MCF 10A (cell line): ENCODE results near the gene SLC17A1. TPM values are rescaled to one million over a fixed set of nuclear protein-coding genes. Genes with fewer than 3 reads are reported as not detected.

Experiments used
- BruUV-seq: library from RNA; stranded (reverse); fragments of 400-500 nt; replicated peaks from 2 replicates; lab custom pipeline; 2021; lab: Mats Ljungman, UMichigan
- CTCF ChIA-PET: fragments of 300-600 bp; sonication (Branson Sonifier 250); formaldehyde crosslinking; extraction: SDS; loops from one replicate; lab custom pipeline; 2021; ENCODE audit warnings: antibody characterized with exemption, inconsistent platforms; lab: Yijun Ruan, JAX
- POLR2A ChIA-PET: fragments of 300-600, 350-650 bp; sonication (Branson Sonifier 250); formaldehyde crosslinking; extraction: SDS; loops from one replicate; lab custom pipeline; 2020; ENCODE audit warnings: antibody characterized with exemption, inconsistent platforms; lab: Yijun Ruan, JAX
- DNase-seq: peaks from one replicate; pipeline ENCODE4 v3.0.0-alpha.2; 2018; ENCODE audit not compliant: unreplicated experiment
- H3K27ac Mint-ChIP-seq: one replicate; pipeline ENCODE4 v1.8.0; 2022; ENCODE audit warnings: mild to moderate bottlenecking, low read depth, mixed read lengths; ENCODE audit not compliant: unreplicated experiment
- H3K27me3 Mint-ChIP-seq: one replicate; pipeline ENCODE4 v1.8.0; 2022; ENCODE audit warnings: mixed read lengths; ENCODE audit not compliant: insufficient read depth, unreplicated experiment
- H3K36me3 Mint-ChIP-seq: one replicate; pipeline ENCODE4 v1.8.0; 2022; ENCODE audit warnings: mild to moderate bottlenecking, moderate library complexity, mixed read lengths; ENCODE audit not compliant: insufficient read depth, unreplicated experiment
- H3K4me1 Mint-ChIP-seq: one replicate; pipeline ENCODE4 v1.8.0; 2022; ENCODE audit warnings: mixed read lengths; ENCODE audit not compliant: insufficient read depth, unreplicated experiment
- H3K4me3 Mint-ChIP-seq: one replicate; pipeline ENCODE4 v1.8.0; 2022; ENCODE audit warnings: mild to moderate bottlenecking, moderate library complexity, mixed read lengths; ENCODE audit not compliant: unreplicated experiment
- H3K9me3 Mint-ChIP-seq: one replicate; pipeline ENCODE4 v1.8.0; 2022; ENCODE audit warnings: mixed read lengths; ENCODE audit not compliant: unreplicated experiment
- intact Hi-C: fragments of 100-400 bp; cut with micrococcal nuclease; formaldehyde crosslinking; loops from 2 replicates; pipeline ENCODE4 v1.14.1; 2022
- total RNA-seq: library from RNA; stranded (reverse); gene quantifications from 2 replicates; pipeline ENCODE4 v1.2.3, GENCODE V29; 2022
- TF ChIP-seq, protein P1 (sequence below): fragments of 200-600 bp; IDR thresholded peaks from one replicate; pipeline ENCODE4 v1.8.0; 2022; ENCODE audit warnings: antibody characterized with exemption, mild to moderate bottlenecking; ENCODE audit not compliant: unreplicated experiment

Gene SLC17A1
- total RNA-seq, 1 experiment from 2014 or later: not detected

DNA sequence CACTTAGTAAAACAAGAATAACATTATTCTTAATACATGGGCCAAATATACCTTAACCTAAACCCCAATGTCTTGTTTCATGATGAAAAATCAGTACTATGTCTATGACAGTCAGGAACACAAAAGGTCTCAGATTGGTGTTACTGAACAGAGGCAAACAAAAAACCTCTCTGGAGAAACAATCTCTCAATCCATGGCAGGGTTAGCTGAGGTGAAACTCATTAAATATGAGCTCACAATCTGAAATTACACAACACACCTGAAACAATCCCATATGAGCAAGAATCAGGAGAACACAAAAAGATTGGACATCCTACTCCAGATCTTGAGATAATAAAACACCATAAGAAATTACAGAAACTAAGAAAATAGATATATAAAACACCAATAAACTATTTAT is 83.8 kb downstream of the SLC17A1 start:
- ChIA-PET CTCF (interaction anchor here (1.4 kb wide), 1 partner anchor 12 kb away, joined by 4 read pairs; no protein-coding TSS in a partner anchor), POLR2A (no interaction called here)
- DNase-seq: no peak
- Mint-ChIP-seq H3K36me3 (no peaks in the 10 kb centered on the region), H3K27me3 (peaks cover under 1% of the 10 kb centered on the region), H3K4me3 (no peak overlapping the region), H3K4me1 (no peaks in the 10 kb centered on the region), H3K9me3 (no peaks in the 10 kb centered on the region), H3K27ac (no peak overlapping the region)
- TF ChIP-seq, protein P1, sequence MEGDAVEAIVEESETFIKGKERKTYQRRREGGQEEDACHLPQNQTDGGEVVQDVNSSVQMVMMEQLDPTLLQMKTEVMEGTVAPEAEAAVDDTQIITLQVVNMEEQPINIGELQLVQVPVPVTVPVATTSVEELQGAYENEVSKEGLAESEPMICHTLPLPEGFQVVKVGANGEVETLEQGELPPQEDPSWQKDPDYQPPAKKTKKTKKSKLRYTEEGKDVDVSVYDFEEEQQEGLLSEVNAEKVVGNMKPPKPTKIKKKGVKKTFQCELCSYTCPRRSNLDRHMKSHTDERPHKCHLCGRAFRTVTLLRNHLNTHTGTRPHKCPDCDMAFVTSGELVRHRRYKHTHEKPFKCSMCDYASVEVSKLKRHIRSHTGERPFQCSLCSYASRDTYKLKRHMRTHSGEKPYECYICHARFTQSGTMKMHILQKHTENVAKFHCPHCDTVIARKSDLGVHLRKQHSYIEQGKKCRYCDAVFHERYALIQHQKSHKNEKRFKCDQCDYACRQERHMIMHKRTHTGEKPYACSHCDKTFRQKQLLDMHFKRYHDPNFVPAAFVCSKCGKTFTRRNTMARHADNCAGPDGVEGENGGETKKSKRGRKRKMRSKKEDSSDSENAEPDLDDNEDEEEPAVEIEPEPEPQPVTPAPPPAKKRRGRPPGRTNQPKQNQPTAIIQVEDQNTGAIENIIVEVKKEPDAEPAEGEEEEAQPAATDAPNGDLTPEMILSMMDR: no peak
- intact Hi-C loops: no loop called here
- no TSS peak for BruUV-seq

GRCh38 chr6:25747477-25747876 is 84.4 kb downstream of the SLC17A1 start:
- Mint-ChIP-seq H3K9me3 (no peaks in the 10 kb centered on the region), H3K4me3 (no peak overlapping the region), H3K36me3 (no peaks in the 10 kb centered on the region), H3K27ac (no peak overlapping the region), H3K27me3 (no peaks in the 10 kb centered on the region), H3K4me1 (no peaks in the 10 kb centered on the region)
- BruUV-seq: no TSS peak
- POLR2A ChIA-PET: interaction anchor here (0.6 kb wide), 1 partner anchor 139 kb away, joined by 3 read pairs; no protein-coding TSS in a partner anchor
- DNase-seq: no peak
- intact Hi-C loops: no loop called here
- TF ChIP-seq, protein P1: no peak
- CTCF ChIA-PET: interaction anchor here (0.7 to 1.4 kb wide), 2 partner anchors 13 to 40 kb away, joined by 3 to 4 read pairs; no protein-coding TSS in a partner anchor

- ChIA-PET CTCF (interaction anchor here (0.7 to 1.4 kb wide), 2 partner anchors 13 to 40 kb away, joined by 3 to 4 read pairs; no protein-coding TSS in a partner anchor), POLR2A (interaction anchor here (0.6 kb wide), 1 partner anchor 138 kb away, joined by 3 read pairs; no protein-coding TSS in a partner anchor)
- Mint-ChIP-seq H3K27me3 (no peaks in the 10 kb centered on the region), H3K4me1 (no peaks in the 10 kb centered on the region), H3K27ac (no peak overlapping the region), H3K9me3 (no peaks in the 10 kb centered on the region), H3K36me3 (no peaks in the 10 kb centered on the region), H3K4me3 (no peak overlapping the region)
- TF ChIP-seq, protein P1: no peak
- no peak for DNase-seq
- no TSS peak for BruUV-seq
- intact Hi-C loops: no loop called here
Observed at GRCh38 chr6:25746968-25747367, 84.9 kb downstream of the SLC17A1 start.

GRCh38 chr6:25745836-25746235 is 86.0 kb downstream of the SLC17A1 start:
- Mint-ChIP-seq H3K27ac (no peak overlapping the region), H3K9me3 (no peaks in the 10 kb centered on the region), H3K4me1 (no peaks in the 10 kb centered on the region), H3K4me3 (no peak overlapping the region), H3K27me3 (no peaks in the 10 kb centered on the region), H3K36me3 (no peaks in the 10 kb centered on the region)
- CTCF ChIA-PET: interaction anchor here (0.5 to 1.1 kb wide), 3 partner anchors 13 to 74 kb away, joined by 3 to 4 read pairs (median 3); no protein-coding TSS in a partner anchor
- TF ChIP-seq, protein P1: no peak
- BruUV-seq: no TSS peak
- intact Hi-C loops: no loop called here
- POLR2A ChIA-PET: interaction anchor here (1.2 kb wide), 1 partner anchor 216 kb away, joined by 4 read pairs; no protein-coding TSS in a partner anchor
- no peak for DNase-seq
